ENCODE results near the gene EFCAB8.

EFCAB8 gene

GRCh38 chr20:32914031-32914430 lies 55.3 kb downstream of the EFCAB8 start:
- no peak overlapping the region for H3K27ac ChIP-seq
- DNase-seq (ENCODE audit: low spot score): no peak
- CTCF ChIA-PET: no interaction called here
- TF ChIP-seq CTCF (conservative IDR thresholded peaks at IDR 0.05; ENCODE audit: low read depth): no peak
- POLR2A ChIA-PET (ENCODE audit: low non-redundant PET): no interaction called here

- CTCF ChIA-PET: interaction anchor here (0.6 to 0.7 kb wide), 3 partner anchors 13 to 608 kb away, joined by 3 read pairs; no protein-coding TSS in a partner anchor
- POLR2A ChIA-PET (ENCODE audit: low non-redundant PET): no interaction called here
Measured at GRCh38 chr20:32917191-32917950, 58.6 kb downstream of the EFCAB8 start.

GRCh38 chr20:32918296-32918695 lies 59.6 kb downstream of the EFCAB8 start:
- TF ChIP-seq CTCF (conservative IDR thresholded peaks at IDR 0.05; ENCODE audit: low read depth): no peak
- ChIA-PET CTCF (interaction anchor here (0.6 kb wide), 1 partner anchor 609 kb away, joined by 3 read pairs; no protein-coding TSS in a partner anchor), POLR2A (ENCODE audit: low non-redundant PET) (no interaction called here)
- no peak for DNase-seq (ENCODE audit: low spot score)
- no peak overlapping the region for H3K27ac ChIP-seq

More at GRCh38 chr20:32917191-32917950, 58.6 kb downstream of the EFCAB8 start:
- no peak for TF ChIP-seq CTCF (conservative IDR thresholded peaks at IDR 0.05; ENCODE audit: low read depth)
- H3K27ac ChIP-seq: no peak overlapping the region
- no peak for DNase-seq (ENCODE audit: low spot score)

- CTCF ChIA-PET: interaction anchor here (1.0 kb wide), 1 partner anchor 27 kb away, joined by 3 read pairs; no protein-coding TSS in a partner anchor
- DNase-seq (ENCODE audit: low spot score): no peak
- TF ChIP-seq CTCF (conservative IDR thresholded peaks at IDR 0.05; ENCODE audit: low read depth): no peak
- POLR2A ChIA-PET (ENCODE audit: low non-redundant PET): no interaction called here
- no peak overlapping the region for H3K27ac ChIP-seq
Measured at GRCh38 chr20:32918751-32919150, 60.0 kb downstream of the EFCAB8 start.

GRCh38 chr20:32920066-32920465 lies 61.3 kb downstream of the EFCAB8 start:
- no peak for TF ChIP-seq CTCF (conservative IDR thresholded peaks at IDR 0.05; ENCODE audit: low read depth)
- H3K27ac ChIP-seq: no peak overlapping the region
- no peak for DNase-seq (ENCODE audit: low spot score)
- ChIA-PET CTCF (no interaction called here), POLR2A (ENCODE audit: low non-redundant PET) (no interaction called here)

- no peak for DNase-seq (ENCODE audit: low spot score)
- no peak overlapping the region for H3K27ac ChIP-seq
- POLR2A ChIA-PET (ENCODE audit: low non-redundant PET): no interaction called here
- no peak for TF ChIP-seq CTCF (conservative IDR thresholded peaks at IDR 0.05; ENCODE audit: low read depth)
- CTCF ChIA-PET: interaction anchor here (0.6 to 1.0 kb wide), 4 partner anchors 56 to 292 kb away, joined by 3 to 7 read pairs (median 3); no protein-coding TSS in a partner anchor
Measured at GRCh38 chr20:32920530-32921298, 62.0 kb downstream of the EFCAB8 start.
